HepG2 (cell line): ENCODE data around the gene FAM53C. TPM values are rescaled to one million over a fixed set of nuclear protein-coding genes. Genes with fewer than 3 reads are reported as not detected.
A peak's percentile ranks its signal among the peaks of the same experiment; 100 is the strongest.

Experiments used
- AGO2 ChIP-seq: fragments of 200-400 bp; formaldehyde crosslinking; optimal IDR thresholded peaks from 2 replicates; pipeline ENCODE3; 2017; ENCODE audit warnings: mild to moderate bottlenecking, low read depth, low read length, moderate library complexity
- GMEB2 ChIP-seq: IDR thresholded peaks from 2 replicates; pipeline ENCODE4 v1.6.1; 2016; ENCODE audit warnings: missing biosample characterization, missing genetic modification reagents, low read depth
- NCOA1 ChIP-seq: sonication (generic); formaldehyde crosslinking; IDR thresholded peaks from 2 replicates; pipeline ENCODE4 v1.9.0; 2021; ENCODE audit warnings: missing genetic modification reagents
- NFE2L1 ChIP-seq: sonication (generic); formaldehyde crosslinking; IDR thresholded peaks from 2 replicates; pipeline ENCODE4 v1.4.0; 2020; ENCODE audit warnings: missing genetic modification reagents, mild to moderate bottlenecking, borderline replicate concordance
- polyA plus RNA-seq, 8 experiments: library from polyadenylated mRNA; depleted of rRNA in 3 of 8; stranded (reverse) in 7 of 8; unstranded in 1 of 8; fragments of >200 nt; fragmentation: Illumina TruSeq in 4 of 8; extraction: Trizol in 4 of 8; gene quantifications; 2 replicates each; pipeline versions ENCODE4 v1.2.1 to v1.2.3, GENCODE V29; 2011 to 2016; ENCODE audit warnings: low read depth in 4 of 8, missing spikeins in 1 of 8, mixed read lengths in 1 of 8; ENCODE audit not compliant: insufficient read depth in 1 of 8
- total RNA-seq, 5 experiments: library from RNA; depleted of rRNA; stranded (reverse); fragments of >200 nt; fragmentation: Illumina TruSeq; extraction: Trizol; gene quantifications; 2 replicates each; pipeline ENCODE4 v1.2.3, GENCODE V29; 2016; ENCODE audit warnings: low read depth in 1 of 5
- TF ChIP-seq, protein P1 (sequence below), 2 experiments: fragments of 450-650 bp in 1 of 2; sonication (generic) in 1 of 2; formaldehyde crosslinking in 1 of 2; IDR thresholded peaks; 2 replicates each; pipeline versions ENCODE4 v1.6.1 to v1.8.0; 2016 to 2022; ENCODE audit warnings: antibody characterized with exemption in 1 of 2, mild to moderate bottlenecking in 1 of 2, missing genetic modification reagents in 1 of 2

Gene FAM53C
- total and polyA plus RNA-seq, 2 of the 13 experiments (the other 11 are each of a cell fraction or from before 2014, with no cell fraction given): 26.9 to 30.1 TPM

GRCh38 chr5:138344887-138345622 is 7.0 kb downstream of the FAM53C start (continued):
- TF ChIP-seq, protein P1, sequence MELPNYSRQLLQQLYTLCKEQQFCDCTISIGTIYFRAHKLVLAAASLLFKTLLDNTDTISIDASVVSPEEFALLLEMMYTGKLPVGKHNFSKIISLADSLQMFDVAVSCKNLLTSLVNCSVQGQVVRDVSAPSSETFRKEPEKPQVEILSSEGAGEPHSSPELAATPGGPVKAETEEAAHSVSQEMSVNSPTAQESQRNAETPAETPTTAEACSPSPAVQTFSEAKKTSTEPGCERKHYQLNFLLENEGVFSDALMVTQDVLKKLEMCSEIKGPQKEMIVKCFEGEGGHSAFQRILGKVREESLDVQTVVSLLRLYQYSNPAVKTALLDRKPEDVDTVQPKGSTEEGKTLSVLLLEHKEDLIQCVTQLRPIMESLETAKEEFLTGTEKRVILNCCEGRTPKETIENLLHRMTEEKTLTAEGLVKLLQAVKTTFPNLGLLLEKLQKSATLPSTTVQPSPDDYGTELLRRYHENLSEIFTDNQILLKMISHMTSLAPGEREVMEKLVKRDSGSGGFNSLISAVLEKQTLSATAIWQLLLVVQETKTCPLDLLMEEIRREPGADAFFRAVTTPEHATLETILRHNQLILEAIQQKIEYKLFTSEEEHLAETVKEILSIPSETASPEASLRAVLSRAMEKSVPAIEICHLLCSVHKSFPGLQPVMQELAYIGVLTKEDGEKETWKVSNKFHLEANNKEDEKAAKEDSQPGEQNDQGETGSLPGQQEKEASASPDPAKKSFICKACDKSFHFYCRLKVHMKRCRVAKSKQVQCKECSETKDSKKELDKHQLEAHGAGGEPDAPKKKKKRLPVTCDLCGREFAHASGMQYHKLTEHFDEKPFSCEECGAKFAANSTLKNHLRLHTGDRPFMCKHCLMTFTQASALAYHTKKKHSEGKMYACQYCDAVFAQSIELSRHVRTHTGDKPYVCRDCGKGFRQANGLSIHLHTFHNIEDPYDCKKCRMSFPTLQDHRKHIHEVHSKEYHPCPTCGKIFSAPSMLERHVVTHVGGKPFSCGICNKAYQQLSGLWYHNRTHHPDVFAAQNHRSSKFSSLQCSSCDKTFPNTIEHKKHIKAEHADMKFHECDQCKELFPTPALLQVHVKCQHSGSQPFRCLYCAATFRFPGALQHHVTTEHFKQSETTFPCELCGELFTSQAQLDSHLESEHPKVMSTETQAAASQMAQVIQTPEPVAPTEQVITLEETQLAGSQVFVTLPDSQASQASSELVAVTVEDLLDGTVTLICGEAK (IDR thresholded peaks at IDR 0.05): no peak
- TF ChIP-seq, protein P1 (CRISPR knock-in tag; IDR thresholded peaks at IDR 0.05): no peak
- no peak for TF ChIP-seq NCOA1
- TF ChIP-seq NFE2L1 (CRISPR knock-in tag): no peak
- no peak for TF ChIP-seq GMEB2 (CRISPR knock-in tag)
- TF ChIP-seq AGO2: peak; percentile 64
